Stimulated activated CD4-positive, alpha-beta T cell treated with anti-CD3 and anti-CD28 coated beads, Interleukin-15, amount 100 ng/mL, for 1 hour (primary cell): ENCODE measurements around the gene RNF223.
A peak's percentile ranks its signal among the peaks of the same experiment; 100 is the strongest.
"Not testable (repeated sequence)": the region's sequence is repeated elsewhere in the genome, so short reads cannot be mapped to it uniquely, and the experiment has no call there.

ENCODE experiments used
- DNase-seq, 2 donors: peaks; one replicate each; pipeline ENCODE4 v3.0.0-alpha.2; 2020; ENCODE audit warnings: low read depth in 1 of 2, low spot score in 1 of 2

Gene RNF223

GRCh38 chr1:1061682-1062345 is 12.3 kb downstream of the RNF223 start:
- no peak for DNase-seq

GRCh38 chr1:1060281-1061000 is 13.7 kb downstream of the RNF223 start:
- no peak for DNase-seq

- DNase-seq: peak; percentile 86 to 95
These were observed 14.4 kb downstream of the RNF223 start for GRCh38 chr1:1059494-1060280.

- DNase-seq: no peak
These were observed 15.1 kb downstream of the RNF223 start for GRCh38 chr1:1058921-1059493.

GRCh38 chr1:1058088-1058905 is 15.8 kb downstream of the RNF223 start:
- no peak for DNase-seq

GRCh38 chr1:1057769-1058087 is 16.4 kb downstream of the RNF223 start:
- not testable (repeated sequence) for DNase-seq

- DNase-seq: no peak
These were observed 18.0 kb downstream of the RNF223 start for GRCh38 chr1:1055841-1056736.

GRCh38 chr1:1054971-1055370 is 19.1 kb downstream of the RNF223 start:
- no peak for DNase-seq

- DNase-seq: no peak
These were observed 19.9 kb downstream of the RNF223 start for GRCh38 chr1:1054099-1054700.

GRCh38 chr1:1053682-1054081 is 20.4 kb downstream of the RNF223 start:
- no peak for DNase-seq

GRCh38 chr1:1053022-1053421 is 21.1 kb downstream of the RNF223 start:
- no peak for DNase-seq

GRCh38 chr1:1052003-1052840 is 21.9 kb downstream of the RNF223 start:
- no peak for DNase-seq

GRCh38 chr1:1051127-1051810 is 22.8 kb downstream of the RNF223 start:
- DNase-seq: no peak

- DNase-seq: no peak
These were observed 23.5 kb downstream of the RNF223 start for GRCh38 chr1:1050577-1051052.

- no peak for DNase-seq
These were observed 24.6 kb downstream of the RNF223 start for GRCh38 chr1:1049318-1050165.

- DNase-seq: no peak
These were observed 25.3 kb downstream of the RNF223 start for GRCh38 chr1:1048765-1049164.

- DNase-seq: no peak
These were observed 26.1 kb downstream of the RNF223 start for GRCh38 chr1:1047963-1048362.
